GM12891 (cell line): ENCODE results near the gene ZNF407.

ENCODE experiments used
- DNase-seq: peaks from one replicate; pipeline ENCODE4 v3.0.0; 2011; ENCODE audit warnings: low spot score; ENCODE audit not compliant: insufficient read length
- FAIRE-seq: peaks from 2 replicates; lab custom pipeline; 2011; peaks lifted over from hg19 to GRCh38; lab: Jason Lieb, UNC
- PAX5 ChIP-seq: IDR thresholded peaks from 2 replicates; pipeline ENCODE4 v1.6.1; 2011; ENCODE audit warnings: low read length, moderate library complexity, mild to moderate bottlenecking; ENCODE audit not compliant: insufficient read depth, severe bottlenecking
- POLR2A ChIP-seq: IDR thresholded peaks from 2 replicates; pipeline ENCODE4 v1.6.1; 2011; ENCODE audit warnings: low read depth, low read length, control low read depth
- POLR2AphosphoS5 ChIP-seq: IDR thresholded peaks from 2 replicates; pipeline ENCODE4 v1.6.1; 2011; ENCODE audit warnings: low read depth, low read length, control low read depth
- POU2F2 ChIP-seq: IDR thresholded peaks from 2 replicates; pipeline ENCODE4 v1.6.1; 2011; ENCODE audit warnings: low read depth, mild to moderate bottlenecking, control low read depth, low read length, moderate library complexity
- SPI1 ChIP-seq: IDR thresholded peaks from 2 replicates; pipeline ENCODE4 v1.6.1; 2011; ENCODE audit warnings: low read depth, low read length, control low read depth
- TAF1 ChIP-seq: IDR thresholded peaks from 2 replicates; pipeline ENCODE4 v1.6.1; 2011; ENCODE audit warnings: low read depth, low read length, control low read depth

The ZNF407 gene

DNA sequence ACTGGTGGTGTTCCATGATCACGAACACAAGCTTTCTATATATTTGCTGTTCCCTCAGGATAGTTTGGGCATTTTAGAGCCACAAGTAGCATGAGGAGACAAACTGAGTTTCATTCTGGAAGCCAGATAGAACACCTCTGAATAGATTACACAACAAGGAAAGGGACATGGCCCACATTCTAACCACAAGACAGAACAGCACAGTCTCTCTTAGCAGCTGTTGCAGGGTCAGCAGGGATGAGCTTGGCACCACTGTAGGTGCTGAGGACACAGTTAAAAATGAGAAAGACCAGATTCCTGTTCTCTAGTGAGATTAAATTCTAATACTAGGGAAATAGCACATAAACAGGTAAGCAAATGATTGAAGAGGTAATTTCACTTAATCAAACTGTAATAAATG lies 235.3 kb downstream of the ZNF407 start:
- TF ChIP-seq TAF1 (no peak), POLR2AphosphoS5 (no peak), POU2F2 (no peak), SPI1 (no peak), POLR2A (no peak), PAX5 (no peak)
- DNase-seq (no peak), FAIRE-seq (no peak)

DNA sequence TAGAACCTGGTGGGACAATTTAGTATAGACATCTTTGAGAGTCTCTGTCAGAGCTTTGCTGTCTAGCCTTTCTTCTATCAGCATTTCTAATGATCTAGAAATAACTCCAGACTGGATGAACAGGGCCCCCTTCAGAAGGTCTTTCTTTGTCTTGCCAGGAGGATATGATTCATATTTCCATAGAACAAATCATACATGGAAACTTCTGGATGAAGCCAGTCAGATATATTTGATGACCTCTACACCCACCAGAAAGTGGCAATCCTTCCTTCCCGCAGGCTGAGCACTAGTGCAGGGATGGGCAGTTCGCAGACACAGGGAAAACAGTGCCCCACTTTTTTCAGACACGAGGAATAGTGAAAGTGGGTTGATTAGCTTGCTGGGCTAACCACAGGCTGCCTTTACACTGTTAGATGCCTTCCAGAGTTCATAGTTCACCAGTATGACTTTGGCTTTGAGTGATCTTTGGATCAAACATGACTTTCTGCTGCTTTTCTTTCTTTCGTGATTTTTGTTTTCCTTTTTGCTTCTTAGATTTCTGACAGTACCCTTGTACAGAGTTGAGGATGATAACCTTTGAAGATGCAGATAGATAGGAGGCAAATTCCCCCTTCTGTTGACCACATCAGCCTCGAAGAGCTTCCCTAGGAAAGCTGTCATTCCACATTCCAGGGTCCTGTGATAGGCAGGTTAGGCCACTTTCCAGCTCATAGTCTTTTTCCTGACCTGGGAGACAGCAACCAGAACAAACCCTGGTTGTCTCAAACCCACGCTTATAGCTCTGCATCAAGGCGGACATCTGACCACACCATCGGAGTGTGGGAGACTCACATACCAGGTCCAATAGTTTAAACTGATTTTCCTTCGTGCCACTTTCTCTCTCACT lies 237.0 kb downstream of the ZNF407 start:
- TF ChIP-seq POU2F2 (no peak), TAF1 (no peak), PAX5 (no peak), SPI1 (no peak), POLR2A (no peak), POLR2AphosphoS5 (no peak)
- DNase-seq (no peak), FAIRE-seq (peak; percentile 28)

DNA sequence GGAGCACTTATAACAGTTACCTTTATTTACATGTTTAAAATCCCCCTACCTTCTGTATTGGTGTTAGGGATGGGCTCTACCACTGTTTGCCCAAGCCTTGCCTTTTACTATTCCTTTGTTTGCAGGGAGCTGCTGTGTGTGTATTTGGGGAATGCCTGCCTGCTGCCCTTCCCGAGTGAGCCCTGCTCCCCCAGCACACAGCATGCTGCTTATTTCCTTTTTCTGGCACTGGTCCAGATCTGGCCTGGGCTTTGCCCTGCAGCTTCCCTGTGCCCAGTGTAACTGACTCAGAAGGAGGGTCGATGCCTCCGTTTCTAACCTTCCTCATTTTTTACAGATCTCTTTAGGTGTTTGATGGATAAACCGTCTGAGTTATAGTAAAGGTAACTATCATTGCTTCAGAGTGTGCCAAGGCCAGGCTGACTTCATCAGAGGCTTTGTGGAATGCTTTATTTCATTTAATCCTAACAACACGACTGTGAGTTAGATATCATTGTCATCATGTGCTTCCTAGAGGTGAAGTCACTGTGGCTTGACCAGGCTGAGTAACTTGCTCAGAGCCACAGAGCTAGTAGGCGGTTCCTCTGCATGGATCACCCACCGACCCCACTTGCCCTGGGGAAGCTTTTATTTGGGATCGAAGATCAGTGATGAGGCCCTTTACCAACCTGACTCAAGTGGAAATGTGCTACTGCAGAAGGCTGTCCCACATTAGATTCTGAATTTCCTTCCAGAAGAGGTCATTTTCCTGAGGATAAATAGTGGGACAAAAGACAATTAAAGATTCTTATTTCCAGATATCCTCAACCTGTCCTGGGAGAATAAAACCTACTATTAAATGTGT lies 238.8 kb downstream of the ZNF407 start:
- DNase-seq: no peak

DNA sequence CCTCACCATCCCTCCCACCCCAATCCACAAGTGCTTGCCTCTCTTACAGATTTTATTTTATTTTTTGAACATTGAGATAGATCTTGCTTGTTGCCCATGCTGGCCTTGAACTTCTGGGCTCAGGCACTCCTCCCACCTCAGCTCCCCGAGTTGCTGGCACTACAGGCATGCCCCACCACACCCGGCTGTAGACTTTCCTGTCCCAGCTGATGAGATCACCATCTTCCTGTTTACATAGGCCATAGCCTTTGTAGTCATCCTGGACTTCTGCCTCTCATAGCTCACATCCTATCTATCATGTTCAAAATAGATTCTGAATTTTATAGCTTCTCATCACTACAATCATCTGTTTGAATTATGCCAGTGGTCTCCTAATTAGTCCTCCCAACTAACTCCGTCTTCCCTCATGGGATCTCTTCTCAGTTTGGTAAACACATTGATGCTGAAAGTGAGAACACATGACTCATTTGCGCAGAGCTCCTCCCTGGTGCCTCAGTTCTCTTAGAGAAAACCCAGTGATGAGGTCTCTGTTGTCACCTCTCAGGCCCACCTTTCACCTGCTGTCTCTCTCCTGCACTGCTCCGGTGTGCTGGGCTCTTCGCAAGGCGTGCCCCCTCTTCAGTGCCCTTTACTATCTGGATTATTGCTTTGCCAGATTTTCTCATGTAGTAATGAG lies 243.0 kb downstream of the ZNF407 start:
- no peak for DNase-seq
- FAIRE-seq: no peak
- TF ChIP-seq POLR2A: no peak
- TF ChIP-seq SPI1: no peak
- no peak for TF ChIP-seq POU2F2
- TF ChIP-seq TAF1: no peak
- TF ChIP-seq PAX5: no peak
- TF ChIP-seq POLR2AphosphoS5: no peak

More for the DNA sequence above, 238.8 kb downstream of the ZNF407 start:
- no peak for FAIRE-seq
- no peak for TF ChIP-seq POU2F2
- TF ChIP-seq POLR2A: no peak
- TF ChIP-seq TAF1: no peak
- TF ChIP-seq PAX5: no peak
- TF ChIP-seq POLR2AphosphoS5: no peak
- no peak for TF ChIP-seq SPI1

DNA sequence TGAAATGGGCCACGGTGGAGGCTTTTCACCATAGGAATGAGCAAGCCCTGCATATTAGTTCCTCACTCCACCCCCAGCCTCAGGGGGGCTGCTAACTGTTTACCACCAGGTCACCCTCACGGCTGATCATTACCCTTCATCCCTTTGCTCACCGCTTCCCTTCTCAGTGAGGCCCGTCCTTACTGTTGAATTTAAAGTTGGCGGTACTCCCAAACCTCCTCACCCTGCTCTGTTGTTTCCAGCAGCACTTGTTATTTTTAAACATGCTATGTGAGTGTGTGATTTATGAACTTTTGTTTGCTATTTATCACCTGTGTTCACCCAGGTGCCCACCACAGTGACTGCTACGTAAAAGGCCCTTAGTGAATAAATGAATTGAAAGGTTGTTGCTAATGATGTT lies 243.6 kb downstream of the ZNF407 start:
- no peak for TF ChIP-seq SPI1
- TF ChIP-seq PAX5: no peak
- no peak for TF ChIP-seq POLR2A
- no peak for TF ChIP-seq POLR2AphosphoS5
- no peak for TF ChIP-seq POU2F2
- no peak for TF ChIP-seq TAF1
- no peak for DNase-seq
- FAIRE-seq: no peak

DNA sequence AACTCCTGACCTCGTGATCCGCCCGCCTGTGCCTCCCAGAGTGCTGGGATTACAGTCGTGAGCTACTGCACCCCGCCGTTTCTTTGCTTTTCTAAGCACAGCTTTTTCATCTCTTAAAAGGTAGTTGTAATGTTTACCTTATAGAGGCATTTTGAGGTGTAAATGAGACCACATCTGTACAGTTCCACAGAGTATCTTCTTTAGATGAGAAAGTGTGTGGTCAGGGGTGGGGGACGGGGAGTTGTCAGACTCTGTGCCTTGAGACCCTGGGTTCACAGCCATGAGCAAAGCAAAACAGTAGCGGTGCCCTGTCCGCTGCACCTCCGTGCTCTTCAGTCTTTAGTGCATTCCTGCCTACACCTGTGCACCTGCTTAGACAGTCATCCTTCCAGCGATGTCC lies 251.6 kb downstream of the ZNF407 start:
- no peak for TF ChIP-seq TAF1
- DNase-seq: no peak
- no peak for FAIRE-seq

DNA sequence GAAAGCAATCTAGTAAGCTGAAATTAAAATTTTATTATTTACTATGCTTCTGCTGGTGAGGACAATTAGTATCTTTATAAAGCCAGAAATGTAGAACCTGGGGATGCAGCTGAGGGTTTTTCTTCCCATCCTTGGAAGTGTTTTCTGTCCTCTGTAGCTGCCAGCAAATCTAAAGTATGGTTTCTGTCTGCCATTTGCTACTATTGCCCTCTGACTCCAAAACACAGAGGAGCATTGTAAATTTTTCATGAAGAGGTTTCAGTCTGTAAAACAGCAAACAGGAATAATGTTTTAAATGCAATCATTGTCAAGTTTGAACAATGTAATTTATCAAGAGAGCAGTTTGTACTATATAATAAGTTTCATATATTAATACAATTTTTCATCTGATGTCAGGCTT lies 258.8 kb downstream of the ZNF407 start:
- FAIRE-seq: no peak
- DNase-seq: no peak
- TF ChIP-seq PAX5 (no peak), POU2F2 (no peak), POLR2A (no peak), POLR2AphosphoS5 (no peak), TAF1 (no peak), SPI1 (no peak)

DNA sequence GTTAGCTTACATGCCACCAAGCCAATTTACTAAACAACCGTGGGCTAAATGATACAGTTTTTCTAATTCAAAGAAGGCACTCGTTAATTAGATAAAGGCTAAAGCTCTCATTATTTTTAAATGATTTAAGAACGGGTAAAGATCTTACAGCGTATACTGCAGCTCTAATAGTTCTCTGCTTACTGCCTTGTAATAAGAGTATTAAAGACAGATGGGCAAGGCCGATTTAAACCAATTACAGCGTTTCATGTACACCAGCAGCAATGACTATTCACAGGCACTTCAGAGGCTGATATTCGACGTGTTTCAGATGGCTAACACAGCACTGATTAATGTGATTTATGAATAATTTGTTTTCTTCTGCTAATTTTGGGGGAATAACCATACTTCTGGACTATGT lies 259.3 kb downstream of the ZNF407 start:
- FAIRE-seq (no peak), DNase-seq (no peak)
- TF ChIP-seq TAF1: no peak
- no peak for TF ChIP-seq POLR2A
- TF ChIP-seq POU2F2: no peak
- no peak for TF ChIP-seq SPI1
- TF ChIP-seq PAX5: no peak
- TF ChIP-seq POLR2AphosphoS5: no peak

DNA sequence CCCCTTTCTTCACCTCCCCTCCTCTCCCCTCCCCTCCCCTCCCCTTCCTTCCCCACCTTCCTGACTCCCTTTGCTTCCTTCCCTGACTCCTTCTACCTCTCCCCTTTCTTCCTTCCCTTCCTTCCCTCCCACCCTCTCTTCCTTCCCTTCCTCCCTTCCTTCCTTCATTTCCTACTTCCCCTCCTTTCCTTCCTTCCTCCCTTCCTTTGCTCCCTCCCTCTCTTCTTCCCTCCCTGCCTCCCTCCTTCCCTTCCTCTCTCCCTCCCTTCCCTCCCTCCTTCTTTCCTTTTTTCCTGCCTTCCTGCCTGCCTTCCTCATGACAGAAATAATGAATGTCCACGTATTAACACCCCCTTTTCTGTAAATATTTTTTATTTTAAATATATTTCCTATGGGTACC lies 260.2 kb downstream of the ZNF407 start:
- no peak for TF ChIP-seq POLR2AphosphoS5
- no peak for TF ChIP-seq POLR2A
- TF ChIP-seq POU2F2: no peak
- TF ChIP-seq PAX5: no peak
- FAIRE-seq (no peak), DNase-seq (no peak)

DNA sequence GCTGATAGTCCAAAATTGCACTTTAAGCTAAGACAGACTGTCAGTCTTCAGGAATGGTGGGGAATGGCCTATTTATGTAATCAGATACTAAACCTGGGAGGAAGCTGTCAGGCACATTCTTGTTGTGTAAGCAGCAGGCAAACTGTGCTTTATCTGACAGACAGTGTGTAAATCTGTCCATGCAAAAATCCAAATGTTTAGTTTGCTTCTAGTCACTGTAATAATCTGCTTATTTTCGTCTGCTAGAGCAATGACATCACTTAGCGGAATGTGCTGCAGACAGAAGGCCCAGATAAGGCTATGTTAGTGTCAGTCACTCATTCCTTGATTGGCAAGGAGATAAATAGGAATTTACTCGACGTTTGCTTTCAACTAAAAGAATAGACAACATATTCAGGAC lies 263.5 kb downstream of the ZNF407 start:
- FAIRE-seq (no peak), DNase-seq (no peak)

More for the DNA sequence above, 263.5 kb downstream of the ZNF407 start:
- TF ChIP-seq SPI1 (no peak), POU2F2 (no peak), PAX5 (no peak), POLR2AphosphoS5 (no peak), POLR2A (no peak), TAF1 (no peak)
